D341Med (cell line): ENCODE measurements around the gene DENND2A.
A peak's percentile ranks its signal among the peaks of the same experiment; 100 is the strongest.
"Not testable (repeated sequence)": the region's sequence is repeated elsewhere in the genome, so short reads cannot be mapped to it uniquely, and the experiment has no call there.

Source experiments
- DNase-seq: peaks from one replicate; pipeline ENCODE4 v3.0.0; 2012; ENCODE audit warnings: low spot score

Gene DENND2A

GRCh38 chr7:140673774-140674155 is 33.2 kb upstream of the DENND2A start:
- DNase-seq, result no peak

- peak; percentile 85 for DNase-seq
These were observed 32.6 kb upstream of the DENND2A start for GRCh38 chr7:140673063-140673773.

GRCh38 chr7:140672382-140673062 is 31.9 kb upstream of the DENND2A start, which contains the start of gene ADCK2:
TSS of gene ADCK2 (plus strand) at chr7:140672945. CDS start at chr7:140673331, 386 bp downstream.
- peak; percentile 94 for DNase-seq

DNA sequence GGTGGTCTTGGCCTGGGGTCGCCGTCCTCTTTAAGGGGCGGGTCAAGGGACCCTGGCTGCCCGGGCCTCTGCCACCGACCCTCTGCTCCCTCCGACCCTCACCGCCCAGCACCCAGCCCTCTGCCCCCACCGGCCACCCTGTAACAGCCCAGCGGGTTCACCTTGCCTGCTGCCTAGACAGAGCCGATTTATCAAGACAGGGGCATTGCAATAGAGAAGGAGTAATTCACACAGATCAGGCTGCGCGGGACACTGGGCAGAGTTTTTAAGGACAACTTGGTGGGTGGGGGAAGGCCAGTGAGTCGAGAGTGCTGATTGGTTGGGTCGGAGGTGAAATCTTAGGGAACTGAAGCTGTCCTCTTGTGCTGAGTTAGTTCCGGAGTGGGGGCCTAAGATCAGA is 31.4 kb upstream of the DENND2A start:
- no peak for DNase-seq

DNA sequence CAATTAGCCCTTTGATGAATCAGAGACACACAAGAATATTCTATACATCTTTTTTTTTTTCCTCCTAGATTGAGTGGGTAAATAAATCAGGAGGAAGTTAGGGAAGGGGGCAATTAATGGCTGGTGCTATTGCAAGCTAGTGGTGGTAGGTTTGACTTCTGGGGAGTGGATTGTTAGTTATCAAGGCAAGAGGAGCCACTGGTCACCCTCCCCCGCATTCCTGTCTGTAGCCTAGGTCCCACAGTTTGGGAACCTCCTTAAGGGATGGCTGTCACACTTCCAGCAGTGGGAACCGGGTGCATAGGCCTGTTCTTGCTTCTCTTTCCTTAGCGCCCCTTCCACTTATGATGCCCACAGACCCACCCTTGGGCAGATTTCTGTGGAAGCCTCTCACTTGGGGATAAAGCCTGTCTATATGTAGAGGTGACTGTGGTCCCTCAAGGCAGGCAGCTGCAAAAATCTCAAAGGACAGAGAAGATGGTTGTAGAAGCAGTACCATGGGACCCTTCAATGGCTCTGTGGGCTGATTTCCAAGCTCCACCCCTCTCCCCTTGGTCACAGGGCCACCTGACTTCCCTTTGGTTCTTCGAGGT is 29.8 kb upstream of the DENND2A start:
- no peak for DNase-seq

DNA sequence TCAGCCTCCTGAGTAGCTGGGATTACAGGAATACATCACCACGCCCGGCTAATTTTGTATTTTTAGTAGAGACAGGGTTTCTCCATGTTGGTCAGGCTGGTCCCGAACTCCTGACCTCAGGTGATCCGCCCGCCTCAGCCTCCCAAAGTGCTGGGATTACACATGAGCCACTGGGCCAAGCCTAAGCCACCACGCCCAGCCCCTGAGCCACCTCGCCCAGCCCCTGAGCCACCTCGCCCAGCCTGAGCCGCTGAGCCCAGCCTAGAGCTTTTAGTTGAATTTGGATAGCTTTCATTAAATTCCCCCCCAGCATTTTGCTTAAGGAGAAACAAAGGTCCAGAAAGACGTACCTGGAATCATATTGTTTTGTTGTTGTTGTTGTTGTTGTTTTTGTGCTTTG is 29.2 kb upstream of the DENND2A start:
- DNase-seq, result not testable (repeated sequence)

- DNase-seq, result no peak
These were observed 28.7 kb upstream of the DENND2A start for GRCh38 chr7:140669352-140669751.

GRCh38 chr7:140668641-140669040 is 28.0 kb upstream of the DENND2A start:
- DNase-seq, result no peak

- no peak for DNase-seq
These were observed 26.9 kb upstream of the DENND2A start for GRCh38 chr7:140667476-140667875.

DNA sequence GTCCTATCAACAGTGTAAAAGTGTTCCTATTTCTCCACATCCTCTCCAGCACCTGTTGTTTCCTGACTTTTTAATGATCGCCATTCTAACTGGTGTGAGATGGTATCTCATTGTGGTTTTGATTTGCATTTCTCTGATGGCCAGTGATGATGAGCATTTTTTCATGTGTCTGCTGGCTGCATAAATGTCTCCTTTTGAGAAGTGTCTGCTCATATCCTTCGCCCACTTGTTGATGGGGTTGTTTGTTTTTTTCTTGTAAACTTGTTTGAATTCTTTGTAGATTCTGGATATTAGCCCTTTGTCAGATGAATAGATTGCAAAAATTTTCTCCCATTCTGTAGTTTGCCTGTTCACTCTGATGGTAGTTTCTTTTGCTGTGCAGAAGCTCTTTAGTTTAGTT is 22.3 kb upstream of the DENND2A start:
- DNase-seq, result not testable (repeated sequence)

DNA sequence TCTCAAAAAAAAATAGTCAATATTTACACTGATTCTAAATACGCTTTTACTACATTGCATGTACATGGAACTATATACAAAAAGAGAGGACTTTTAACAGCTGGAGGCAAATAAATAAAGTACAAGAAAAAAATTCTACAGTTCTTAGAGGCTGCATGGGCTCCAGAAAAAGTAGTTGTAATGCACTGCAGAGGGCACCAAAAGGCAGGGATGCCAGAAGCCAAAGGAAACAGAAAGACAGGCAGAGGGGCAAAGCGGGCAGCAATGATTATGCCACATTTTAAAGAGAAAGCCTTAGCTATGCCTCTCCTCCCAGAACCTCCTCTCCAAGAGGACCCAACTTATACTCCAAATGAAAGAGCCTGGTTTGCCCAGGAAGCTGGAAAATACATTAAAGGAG is 20.5 kb upstream of the DENND2A start:
- peak; percentile 45 for DNase-seq

DNA sequence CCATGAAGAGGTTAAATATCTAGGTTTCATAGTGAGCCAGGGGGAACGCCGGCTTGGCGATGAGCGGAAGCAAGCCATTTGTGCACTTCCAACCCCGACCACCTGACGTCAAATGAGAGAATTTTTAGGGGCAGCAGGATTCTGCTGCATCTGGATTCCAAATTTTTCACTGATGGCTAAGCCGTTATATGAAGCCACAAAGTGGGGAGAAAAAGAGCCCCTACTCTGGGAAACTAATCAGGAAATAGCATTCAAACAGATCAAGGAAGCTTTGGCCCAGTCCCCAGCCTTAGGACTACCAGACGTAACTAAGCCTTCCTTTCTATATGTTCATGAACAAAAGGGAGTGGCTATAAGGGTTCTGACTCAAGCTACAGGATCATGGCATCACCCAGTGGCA is 19.2 kb upstream of the DENND2A start:
- no peak for DNase-seq

- no peak for DNase-seq
These were observed 17.3 kb upstream of the DENND2A start for GRCh38 chr7:140657891-140658290.

- DNase-seq, result no peak
These were observed 16.2 kb upstream of the DENND2A start for GRCh38 chr7:140656548-140657515.

GRCh38 chr7:140655511-140656408 is 15.1 kb upstream of the DENND2A start:
- no peak for DNase-seq

- no peak for DNase-seq
These were observed 14.0 kb upstream of the DENND2A start for GRCh38 chr7:140654661-140655060.

GRCh38 chr7:140654109-140654387 is 13.4 kb upstream of the DENND2A start:
- no peak for DNase-seq

DNA sequence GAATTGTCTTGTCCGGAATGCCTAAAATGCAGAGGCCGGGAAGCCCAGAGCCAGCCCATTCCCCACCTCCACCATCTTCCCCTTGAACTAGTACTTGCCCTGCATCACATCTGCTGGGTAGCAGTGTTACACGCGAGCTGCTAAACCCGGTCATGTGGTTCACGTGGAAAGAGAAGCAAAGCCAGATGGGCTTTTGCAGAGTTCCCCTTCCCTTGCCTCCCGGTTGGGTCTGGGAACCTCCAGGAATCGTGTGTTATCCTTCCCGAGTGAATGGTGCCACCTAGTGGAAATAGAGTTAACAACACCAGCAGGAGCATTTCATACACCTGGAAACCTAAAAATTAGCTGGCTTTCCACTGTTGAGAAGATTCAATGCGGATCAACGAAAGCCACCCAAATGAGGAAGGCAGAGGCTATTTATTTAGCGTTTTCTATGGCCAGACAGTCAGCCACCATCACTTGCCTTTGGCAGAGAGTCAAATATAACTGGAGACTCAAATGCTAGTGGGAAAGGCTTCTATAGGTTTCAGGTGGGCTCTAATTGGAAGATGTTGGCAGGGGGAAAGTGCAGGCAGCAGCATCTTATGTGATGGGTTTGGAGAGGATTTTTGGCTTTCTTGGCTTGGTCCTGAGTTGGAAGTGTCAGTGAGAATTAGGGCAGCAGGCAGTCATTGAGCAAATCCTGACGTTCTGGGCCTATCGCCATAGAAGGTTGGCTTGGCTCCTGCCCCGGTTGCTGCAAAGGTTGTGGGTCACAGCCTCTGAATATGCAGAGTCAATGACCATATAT is 12.9 kb upstream of the DENND2A start:
- peak; percentile 83 for DNase-seq

DNA sequence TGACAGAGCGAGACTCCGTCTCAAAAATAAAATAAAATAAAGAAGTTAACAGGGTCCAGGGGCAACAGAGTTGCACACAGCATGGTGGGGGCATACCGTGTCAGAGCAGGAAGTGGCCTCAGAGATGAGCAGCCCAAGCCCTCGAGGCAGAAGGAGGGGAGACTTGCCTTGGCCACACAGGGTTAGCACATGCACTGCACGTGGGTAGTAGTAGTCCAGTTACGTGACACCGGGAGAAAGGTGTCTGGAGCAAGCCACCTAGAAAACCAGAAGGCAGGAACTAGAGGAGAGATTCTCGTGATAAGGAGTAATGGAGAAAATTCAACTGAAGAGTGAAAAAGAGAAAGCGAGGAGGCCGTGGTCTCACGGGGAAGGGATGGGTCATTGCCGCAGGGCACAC is 9.8 kb upstream of the DENND2A start:
- DNase-seq, result no peak

DNA sequence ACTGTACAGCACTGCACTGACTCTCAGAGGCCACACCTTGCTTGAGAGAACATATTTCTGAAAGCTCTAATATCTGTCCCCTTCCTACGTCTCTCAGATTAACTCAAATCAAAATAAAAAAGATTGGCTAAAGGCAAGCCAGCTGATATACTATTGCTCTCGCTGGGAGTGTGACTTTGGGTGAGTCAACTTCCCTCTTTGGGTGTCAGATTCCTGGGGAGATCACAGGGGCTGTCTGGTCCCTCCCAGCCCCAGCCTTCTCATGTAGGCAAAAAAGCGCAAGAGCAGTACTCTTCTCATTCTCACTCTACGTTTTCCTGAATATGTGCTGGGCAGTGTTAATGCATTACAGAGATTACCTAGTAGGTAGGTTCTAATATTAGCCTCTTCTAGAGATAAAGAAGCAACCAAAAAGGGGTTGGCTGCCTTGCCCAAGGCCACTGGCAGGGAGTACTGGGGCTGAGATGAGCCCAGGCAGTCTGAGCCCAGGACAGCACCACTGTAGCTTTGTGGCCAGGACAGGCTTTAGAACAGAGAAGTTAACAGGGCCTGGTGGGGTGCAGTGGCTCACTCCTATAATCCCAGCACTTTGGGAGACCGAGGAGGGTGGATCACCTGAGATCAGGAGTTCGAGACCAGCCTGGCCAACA is 9.1 kb upstream of the DENND2A start:
- DNase-seq, result no peak
